ENCODE results near the gene PLEKHM2. TPM values are rescaled to one million over a fixed set of nuclear protein-coding genes. Genes with fewer than 3 reads are reported as not detected.

PLEKHM2 gene
- total RNA-seq, 1 donor from 2014 or later, result 90.9 TPM

DNA sequence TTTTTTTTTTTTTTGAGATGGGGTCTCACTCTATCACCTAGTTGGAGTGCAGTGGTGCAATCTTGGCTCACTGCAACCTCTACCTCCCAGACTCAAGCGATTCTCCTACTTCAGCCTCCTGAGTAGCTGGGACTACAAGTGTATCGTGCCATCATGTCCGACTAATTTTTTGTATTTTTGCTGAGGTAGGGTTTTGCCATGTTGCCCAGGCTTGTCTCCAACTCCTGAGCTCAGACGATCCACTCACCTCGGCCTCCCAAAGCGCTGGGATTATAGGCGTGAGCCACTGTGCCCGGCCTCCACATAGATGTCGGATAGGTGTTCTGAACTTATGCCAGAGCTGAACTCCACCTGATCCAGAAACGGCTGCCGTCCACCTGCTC lies 21.1 kb downstream of the PLEKHM2 start:
- Histone ChIP-seq H3K36me3 (peaks cover 5% of the 10 kb centered on the region), H3K4me3 (no peak overlapping the region), H3K9me3 (no peaks in the 10 kb centered on the region), H3K4me1 (peaks cover 75% of the 10 kb centered on the region), H3K27me3 (no peaks in the 10 kb centered on the region), H3K27ac (no peak overlapping the region)
- TF ChIP-seq, protein P1, sequence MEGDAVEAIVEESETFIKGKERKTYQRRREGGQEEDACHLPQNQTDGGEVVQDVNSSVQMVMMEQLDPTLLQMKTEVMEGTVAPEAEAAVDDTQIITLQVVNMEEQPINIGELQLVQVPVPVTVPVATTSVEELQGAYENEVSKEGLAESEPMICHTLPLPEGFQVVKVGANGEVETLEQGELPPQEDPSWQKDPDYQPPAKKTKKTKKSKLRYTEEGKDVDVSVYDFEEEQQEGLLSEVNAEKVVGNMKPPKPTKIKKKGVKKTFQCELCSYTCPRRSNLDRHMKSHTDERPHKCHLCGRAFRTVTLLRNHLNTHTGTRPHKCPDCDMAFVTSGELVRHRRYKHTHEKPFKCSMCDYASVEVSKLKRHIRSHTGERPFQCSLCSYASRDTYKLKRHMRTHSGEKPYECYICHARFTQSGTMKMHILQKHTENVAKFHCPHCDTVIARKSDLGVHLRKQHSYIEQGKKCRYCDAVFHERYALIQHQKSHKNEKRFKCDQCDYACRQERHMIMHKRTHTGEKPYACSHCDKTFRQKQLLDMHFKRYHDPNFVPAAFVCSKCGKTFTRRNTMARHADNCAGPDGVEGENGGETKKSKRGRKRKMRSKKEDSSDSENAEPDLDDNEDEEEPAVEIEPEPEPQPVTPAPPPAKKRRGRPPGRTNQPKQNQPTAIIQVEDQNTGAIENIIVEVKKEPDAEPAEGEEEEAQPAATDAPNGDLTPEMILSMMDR (IDR thresholded peaks at IDR 0.05), result no peak
- no peak for ATAC-seq
- no peak for DNase-seq
- intact Hi-C loops (cut with DNase I), result no loop called here

DNA sequence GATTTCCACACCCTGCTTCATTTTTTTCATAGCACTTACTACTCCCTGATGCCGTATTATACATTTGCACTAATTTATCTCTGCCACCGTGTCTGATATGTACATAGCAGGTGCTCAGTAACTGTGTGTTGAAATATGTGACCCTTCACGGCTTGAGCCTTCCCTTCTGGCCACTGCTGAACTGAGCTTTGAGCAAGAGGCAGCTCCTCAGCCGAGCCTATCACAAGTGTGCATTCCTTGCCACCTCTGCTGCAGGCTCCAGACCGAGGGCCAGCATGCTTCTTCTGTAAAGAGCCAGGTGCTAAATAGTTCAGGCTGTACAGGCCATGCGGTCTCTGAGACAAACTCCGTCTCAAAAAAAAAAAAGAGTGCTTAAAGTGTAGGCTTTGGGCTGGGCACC lies 22.6 kb downstream of the PLEKHM2 start:
- H3K4me1 ChIP-seq, result peaks cover 63% of the 10 kb centered on the region
- ATAC-seq (peak; percentile 92), DNase-seq (peak; percentile 83)
- intact Hi-C loops (cut with DNase I), result no loop called here
- peak overlapping the region; percentile 47 for H3K27ac ChIP-seq
- H3K36me3 ChIP-seq, result peaks cover 5% of the 10 kb centered on the region
- H3K4me3 ChIP-seq, result no peak overlapping the region
- H3K9me3 ChIP-seq, result no peaks in the 10 kb centered on the region
- no peaks in the 10 kb centered on the region for H3K27me3 ChIP-seq
- TF ChIP-seq, protein P1 (IDR thresholded peaks at IDR 0.05), result no peak

DNA sequence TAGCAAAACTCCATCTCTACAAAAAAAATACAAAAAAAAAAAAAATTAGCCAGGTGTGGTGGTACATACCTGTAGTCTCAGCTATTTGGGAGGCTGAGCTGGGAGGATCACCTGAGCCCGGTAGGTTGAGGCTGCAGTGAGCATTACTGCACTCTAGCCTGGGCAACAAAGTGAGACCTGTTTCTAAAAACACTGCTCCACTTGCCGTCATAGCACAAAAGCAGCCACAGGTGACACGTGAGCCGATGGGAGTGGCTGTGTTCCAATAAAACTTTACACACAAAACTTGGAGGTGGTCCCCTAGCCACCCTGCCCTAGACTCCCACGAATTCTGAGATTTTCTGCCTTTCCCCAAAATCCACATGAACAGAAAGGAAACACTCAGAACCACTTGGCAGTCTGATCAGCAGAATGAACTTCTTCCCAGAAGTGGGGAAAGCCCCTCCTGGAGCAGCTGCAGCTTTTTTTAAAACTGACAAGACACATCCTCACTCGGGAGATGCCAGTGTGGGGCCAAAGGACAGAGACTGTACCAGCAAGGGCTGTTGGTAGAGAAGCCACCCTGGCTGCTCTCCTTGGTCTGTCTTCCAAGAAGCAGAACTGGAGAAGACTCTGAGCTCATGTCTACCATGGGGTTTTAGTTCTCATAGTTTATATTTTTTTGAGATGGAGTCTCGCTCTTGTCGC lies 23.3 kb downstream of the PLEKHM2 start:
- intact Hi-C loops (cut with DNase I), result no loop called here
- H3K9me3 ChIP-seq, result no peaks in the 10 kb centered on the region
- DNase-seq (no peak), ATAC-seq (no peak)
- H3K36me3 ChIP-seq, result peaks cover 5% of the 10 kb centered on the region
- peak overlapping the region; percentile 47 for H3K27ac ChIP-seq
- peaks cover 57% of the 10 kb centered on the region for H3K4me1 ChIP-seq
- TF ChIP-seq, protein P1 (IDR thresholded peaks at IDR 0.05), result no peak
- no peaks in the 10 kb centered on the region for H3K27me3 ChIP-seq
- H3K4me3 ChIP-seq, result no peak overlapping the region

DNA sequence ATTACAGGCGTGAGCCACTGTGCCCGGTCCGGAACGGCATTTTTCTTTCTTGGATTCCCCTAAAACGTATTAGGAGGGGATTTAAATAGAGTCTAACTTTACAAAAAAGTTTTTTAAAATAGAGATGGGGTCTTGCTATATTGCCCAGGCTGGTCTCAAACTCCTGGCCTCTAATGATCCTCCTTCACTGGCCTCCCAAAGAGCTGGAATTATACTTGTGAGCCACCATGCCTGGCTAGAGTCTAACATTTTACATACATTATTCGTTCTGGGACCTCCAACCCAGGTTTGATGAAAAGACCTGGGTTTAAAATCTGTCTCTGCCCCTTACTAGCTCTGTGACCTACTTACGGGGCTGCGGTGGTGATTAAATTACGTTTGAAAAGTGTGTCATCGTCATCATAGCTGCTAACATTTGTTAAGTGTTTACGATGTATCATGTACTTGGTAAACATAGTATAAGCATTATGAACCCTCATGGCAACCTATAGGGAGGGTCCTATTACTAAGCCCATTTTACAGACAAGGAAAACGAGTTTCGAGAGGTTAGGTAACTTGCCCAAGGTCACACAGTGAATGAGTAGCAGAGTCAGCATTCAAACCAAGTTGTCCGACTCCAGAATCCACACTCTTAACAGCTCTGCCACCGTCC lies 24.5 kb downstream of the PLEKHM2 start:
- ATAC-seq (no peak), DNase-seq (no peak)
- peaks cover 45% of the 10 kb centered on the region for H3K4me1 ChIP-seq
- H3K27ac ChIP-seq, result no peak overlapping the region
- H3K9me3 ChIP-seq, result no peaks in the 10 kb centered on the region
- H3K36me3 ChIP-seq, result peaks cover 5% of the 10 kb centered on the region
- no peaks in the 10 kb centered on the region for H3K27me3 ChIP-seq
- TF ChIP-seq, protein P1 (IDR thresholded peaks at IDR 0.05), result no peak
- no peak overlapping the region for H3K4me3 ChIP-seq
- intact Hi-C loops (cut with DNase I), result no loop called here

DNA sequence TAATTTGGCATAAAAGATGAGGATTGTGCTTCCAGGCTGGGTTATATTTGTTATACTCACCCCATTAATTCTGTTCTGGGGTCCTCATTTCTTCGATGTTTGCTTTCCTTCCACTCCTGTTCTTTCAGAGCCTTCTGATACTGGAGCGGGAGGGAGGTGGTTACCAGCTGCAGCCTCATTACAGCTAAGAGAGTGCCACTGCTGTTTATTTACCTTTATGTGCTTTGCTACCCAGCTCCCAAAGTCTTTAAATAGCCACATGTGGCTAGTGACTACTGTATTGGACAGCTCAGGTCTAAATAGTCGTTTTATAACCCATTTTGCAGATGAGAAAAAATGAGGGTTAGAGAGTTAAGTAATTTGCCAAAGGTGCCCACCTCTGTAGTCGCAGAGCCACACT lies 25.1 kb downstream of the PLEKHM2 start:
- ATAC-seq, result no peak
- intact Hi-C loops (cut with DNase I), result no loop called here

More for the DNA sequence above, 25.1 kb downstream of the PLEKHM2 start:
- no peaks in the 10 kb centered on the region for H3K27me3 ChIP-seq
- no peak overlapping the region for H3K4me3 ChIP-seq
- peaks cover 44% of the 10 kb centered on the region for H3K4me1 ChIP-seq
- no peak overlapping the region for H3K27ac ChIP-seq
- H3K9me3 ChIP-seq, result no peaks in the 10 kb centered on the region
- TF ChIP-seq, protein P1 (IDR thresholded peaks at IDR 0.05), result no peak
- DNase-seq, result no peak
- peaks cover 5% of the 10 kb centered on the region for H3K36me3 ChIP-seq

All from upper lobe of right lung (tissue), 1 donor.